Measurements from ENCODE around the gene CD247. TPM values are rescaled to one million over a fixed set of nuclear protein-coding genes. Genes with fewer than 3 reads are reported as not detected.

CD247 gene
- total and polyA plus RNA-seq, 2 of the 13 experiments (the other 11 are each of a cell fraction or from before 2014, with no cell fraction given), result 0.20 TPM; not detected in 1

GRCh38 chr1:167434306-167434705 lies 84.0 kb downstream of the CD247 start:
- H2AFZ ChIP-seq (ENCODE audit: low read length), result no peak overlapping the region
- DNase-seq (ENCODE audit: low spot score) (no peak), ATAC-seq (no peak), FAIRE-seq (no peak)
- H4K20me1 ChIP-seq (ENCODE audit: insufficient read depth, low read length), result no peaks in the 10 kb centered on the region
- no peak overlapping the region for H3K4me2 ChIP-seq (ENCODE audit: low read depth, low read length)
- POLR2A ChIA-PET, result no interaction called here
- H3K4me1 ChIP-seq (ENCODE audit: insufficient read depth, low read length), result peaks cover 28% of the 10 kb centered on the region
- in situ Hi-C loops (cut with HindIII; ENCODE audit: extremely low pct_ligation_motif_present, low pct_unique_long_range_greater_than_20kb), result no loop called here
- intact Hi-C loops (cut with micrococcal nuclease; ENCODE audit: unreplicated experiment), result no loop called here
- CTCF ChIA-PET (ENCODE audit: low intra/inter-chr PET ratio, low total read pairs), result no interaction called here
- H3K4me3 ChIP-seq (replicated peaks in 1 of 3; ENCODE audit: insufficient read depth in 1 of 3, low read depth in 2 of 3, low read length in 3 of 3), result no peak overlapping the region
- no peaks in the 10 kb centered on the region for H3K9me3 ChIP-seq (ENCODE audit: low read length)
- no peaks in the 10 kb centered on the region for H3K79me2 ChIP-seq (ENCODE audit: insufficient read depth, low read length)
- 38% methylated on average over 4 of the region's 6 CpGs for WGBS (ENCODE audit: low lambda C conversion rate)
- no peak overlapping the region for H3K27ac ChIP-seq (ENCODE audit: extremely low read length, insufficient read depth, low read length)
- H3K27me3 ChIP-seq (ENCODE audit: control insufficient read depth in 1 of 2, insufficient read depth in 2 of 2, low read length in 2 of 2), result peaks cover 1 to 31% of the 10 kb centered on the region in 2 experiments; a peak in 3 of 5 replicates
- no peak overlapping the region for H3K9ac ChIP-seq (ENCODE audit: insufficient read depth, low read depth, low read length)
- BruUV-seq (replicated peaks), result no TSS peak
- no peaks in the 10 kb centered on the region for H3K36me3 ChIP-seq (replicated peaks in 1 of 2; ENCODE audit: control insufficient read depth in 1 of 2, insufficient read depth in 2 of 2, low read length in 2 of 2)
- TF ChIP-seq NFATC3 (CRISPR knock-in tag; IDR thresholded peaks at IDR 0.05), result no peak
- no peak for TF ChIP-seq TBX2 (CRISPR knock-in tag; IDR thresholded peaks at IDR 0.05; ENCODE audit: borderline replicate concordance)
- TF ChIP-seq ZBTB10 (CRISPR knock-in tag; IDR thresholded peaks at IDR 0.05; ENCODE audit: borderline replicate concordance), result no peak
- TF ChIP-seq MEF2D (CRISPR knock-in tag; IDR thresholded peaks at IDR 0.05), result no peak
- no peak for TF ChIP-seq SRY (CRISPR knock-in tag; IDR thresholded peaks at IDR 0.05)
- no peak for TF ChIP-seq PRDM15 (CRISPR knock-in tag; IDR thresholded peaks at IDR 0.05)
- no peak for TF ChIP-seq ZNF800 (CRISPR knock-in tag; IDR thresholded peaks at IDR 0.05)
- no peak for TF ChIP-seq TFAP4 (IDR thresholded peaks at IDR 0.05; ENCODE audit: borderline replicate concordance, low read depth)
- TF ChIP-seq ZNF7 (CRISPR knock-in tag; IDR thresholded peaks at IDR 0.05), result no peak
- no peak for TF ChIP-seq SIX1 (CRISPR knock-in tag; IDR thresholded peaks at IDR 0.05; ENCODE audit: borderline replicate concordance)
- no peak for TF ChIP-seq RCOR2 (CRISPR knock-in tag; IDR thresholded peaks at IDR 0.05)
- no peak for TF ChIP-seq ZNF614 (CRISPR knock-in tag; IDR thresholded peaks at IDR 0.05; ENCODE audit: borderline replicate concordance)
- TF ChIP-seq THYN1 (CRISPR knock-in tag; IDR thresholded peaks at IDR 0.05; ENCODE audit: borderline replicate concordance, low read depth), result no peak
- TF ChIP-seq ZC3H13 (CRISPR knock-in tag; IDR thresholded peaks at IDR 0.05), result no peak
